ENCODE data around the gene RCBTB1.
A peak's percentile ranks its signal among the peaks of the same experiment; 100 is the strongest.

RCBTB1 gene

GRCh38 chr13:49527123-49527522 is 58.2 kb downstream of the RCBTB1 start:
- H3K27ac ChIP-seq, result no peak overlapping the region
- TF ChIP-seq ZFX (IDR thresholded peaks at IDR 0.05) (no peak), CTCF (conservative IDR thresholded peaks at IDR 0.05) (no peak)

GRCh38 chr13:49524740-49525501 is 60.4 kb downstream of the RCBTB1 start:
- H3K27ac ChIP-seq, result no peak overlapping the region
- no peak for TF ChIP-seq ZFX (IDR thresholded peaks at IDR 0.05)
- TF ChIP-seq CTCF (conservative IDR thresholded peaks at IDR 0.05), result no peak

GRCh38 chr13:49521224-49521623 is 64.1 kb downstream of the RCBTB1 start:
- H3K27ac ChIP-seq, result no peak overlapping the region
- TF ChIP-seq CTCF (conservative IDR thresholded peaks at IDR 0.05) (no peak), ZFX (IDR thresholded peaks at IDR 0.05) (no peak)

- H3K27ac ChIP-seq, result no peak overlapping the region
- TF ChIP-seq CTCF (conservative IDR thresholded peaks at IDR 0.05), result peak; percentile 20
- TF ChIP-seq ZFX (IDR thresholded peaks at IDR 0.05), result no peak
Observed at GRCh38 chr13:49517461-49517860, 67.9 kb downstream of the RCBTB1 start.

GRCh38 chr13:49516467-49516866 is 68.9 kb downstream of the RCBTB1 start:
- no peak overlapping the region for H3K27ac ChIP-seq
- TF ChIP-seq ZFX (IDR thresholded peaks at IDR 0.05) (no peak), CTCF (conservative IDR thresholded peaks at IDR 0.05) (no peak)

GRCh38 chr13:49512578-49512977 is 72.8 kb downstream of the RCBTB1 start:
- no peak overlapping the region for H3K27ac ChIP-seq
- TF ChIP-seq ZFX (IDR thresholded peaks at IDR 0.05) (no peak), CTCF (conservative IDR thresholded peaks at IDR 0.05) (no peak)

- no peak for TF ChIP-seq CTCF (conservative IDR thresholded peaks at IDR 0.05)
- TF ChIP-seq ZFX (IDR thresholded peaks at IDR 0.05), result no peak
- H3K27ac ChIP-seq, result no peak overlapping the region
Observed at GRCh38 chr13:49503951-49504350, 81.4 kb downstream of the RCBTB1 start.

All from C4-2B (cell line).